ENCODE data around the gene TMC5.

TMC5 gene

DNA sequence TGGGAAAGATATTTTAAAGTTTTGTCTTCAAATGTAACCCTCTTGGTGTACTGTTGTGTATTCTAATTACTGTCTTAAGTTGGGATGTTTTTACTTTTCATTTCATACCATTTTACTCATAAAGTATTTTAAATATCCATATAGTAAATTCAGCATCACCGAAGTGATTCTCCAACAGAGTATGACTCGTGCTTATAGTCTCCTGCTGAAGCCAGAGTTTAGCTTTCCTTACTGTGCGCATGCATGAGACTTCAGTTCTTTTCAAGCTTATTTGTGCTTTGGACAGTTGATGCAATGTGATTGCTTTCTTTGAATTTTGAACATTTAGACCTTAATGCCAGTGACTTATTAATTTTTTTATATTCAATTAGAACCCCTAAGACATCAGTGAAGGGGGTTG lies 130.5 kb downstream of the TMC5 start:
- no peak for DNase-seq

All from GOT3 (cell line).